ENCODE data around the gene DENND4A.

DENND4A gene

DNA sequence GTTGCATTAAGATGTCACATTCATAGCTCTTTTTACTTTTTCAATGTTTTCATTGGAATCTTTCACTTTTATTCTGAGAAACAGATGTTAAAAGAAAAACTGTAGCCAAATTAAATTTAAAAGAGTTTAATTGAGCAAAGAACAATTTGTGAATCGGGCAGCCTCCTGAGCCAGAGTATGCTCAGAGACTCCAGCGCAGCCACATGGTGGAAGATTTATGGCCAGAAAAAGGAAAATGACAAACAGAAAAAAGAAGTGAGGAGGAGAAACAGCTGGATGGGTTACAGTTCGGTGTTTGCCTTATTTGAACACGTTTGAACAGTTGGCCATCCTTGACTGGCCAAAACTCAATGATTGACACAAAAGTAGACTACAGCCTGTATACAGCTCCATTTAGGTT lies 43.4 kb upstream of the DENND4A start:
- TF ChIP-seq, protein P1, sequence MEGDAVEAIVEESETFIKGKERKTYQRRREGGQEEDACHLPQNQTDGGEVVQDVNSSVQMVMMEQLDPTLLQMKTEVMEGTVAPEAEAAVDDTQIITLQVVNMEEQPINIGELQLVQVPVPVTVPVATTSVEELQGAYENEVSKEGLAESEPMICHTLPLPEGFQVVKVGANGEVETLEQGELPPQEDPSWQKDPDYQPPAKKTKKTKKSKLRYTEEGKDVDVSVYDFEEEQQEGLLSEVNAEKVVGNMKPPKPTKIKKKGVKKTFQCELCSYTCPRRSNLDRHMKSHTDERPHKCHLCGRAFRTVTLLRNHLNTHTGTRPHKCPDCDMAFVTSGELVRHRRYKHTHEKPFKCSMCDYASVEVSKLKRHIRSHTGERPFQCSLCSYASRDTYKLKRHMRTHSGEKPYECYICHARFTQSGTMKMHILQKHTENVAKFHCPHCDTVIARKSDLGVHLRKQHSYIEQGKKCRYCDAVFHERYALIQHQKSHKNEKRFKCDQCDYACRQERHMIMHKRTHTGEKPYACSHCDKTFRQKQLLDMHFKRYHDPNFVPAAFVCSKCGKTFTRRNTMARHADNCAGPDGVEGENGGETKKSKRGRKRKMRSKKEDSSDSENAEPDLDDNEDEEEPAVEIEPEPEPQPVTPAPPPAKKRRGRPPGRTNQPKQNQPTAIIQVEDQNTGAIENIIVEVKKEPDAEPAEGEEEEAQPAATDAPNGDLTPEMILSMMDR (IDR thresholded peaks at IDR 0.05; ENCODE audit: borderline replicate concordance, insufficient read depth, low read depth, low read length): no peak
- no peak overlapping the region for H3K4me3 ChIP-seq (ENCODE audit: low read depth, low read length)

DNA sequence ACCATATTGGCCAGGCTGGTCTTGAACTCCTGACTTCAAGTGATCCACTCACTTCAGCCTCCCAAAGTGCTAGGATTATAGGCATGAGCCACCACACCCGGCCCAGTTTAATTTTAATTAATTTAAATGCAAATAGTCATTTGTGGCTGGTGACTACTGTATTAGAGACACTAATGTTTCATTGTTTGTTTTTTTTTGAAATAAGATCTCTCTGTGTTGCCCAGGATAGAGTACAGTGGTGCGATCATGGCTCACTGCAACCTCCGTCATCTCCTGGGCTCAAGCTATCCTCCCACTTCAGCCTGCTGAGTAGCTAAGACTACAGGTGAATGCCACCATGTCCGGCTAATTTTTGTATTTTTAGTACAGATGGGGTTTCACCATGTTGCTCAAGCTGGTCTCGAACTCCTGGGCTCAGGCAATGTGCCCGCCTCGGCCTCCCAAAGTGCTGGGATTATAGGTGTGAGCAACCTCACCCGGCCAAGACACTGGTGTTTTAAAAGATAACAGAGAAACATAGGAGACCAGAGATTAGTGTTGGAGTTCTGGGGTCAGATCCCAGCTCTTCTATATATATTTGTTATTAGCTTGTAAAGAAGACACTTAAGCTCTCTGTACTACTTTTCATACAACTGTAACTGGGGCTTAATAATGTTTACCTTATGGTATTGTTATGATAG lies 42.6 kb upstream of the DENND4A start:
- no peak overlapping the region for H3K4me3 ChIP-seq (ENCODE audit: low read depth, low read length)
- TF ChIP-seq, protein P1 (IDR thresholded peaks at IDR 0.05; ENCODE audit: borderline replicate concordance, insufficient read depth, low read depth, low read length): no peak

DNA sequence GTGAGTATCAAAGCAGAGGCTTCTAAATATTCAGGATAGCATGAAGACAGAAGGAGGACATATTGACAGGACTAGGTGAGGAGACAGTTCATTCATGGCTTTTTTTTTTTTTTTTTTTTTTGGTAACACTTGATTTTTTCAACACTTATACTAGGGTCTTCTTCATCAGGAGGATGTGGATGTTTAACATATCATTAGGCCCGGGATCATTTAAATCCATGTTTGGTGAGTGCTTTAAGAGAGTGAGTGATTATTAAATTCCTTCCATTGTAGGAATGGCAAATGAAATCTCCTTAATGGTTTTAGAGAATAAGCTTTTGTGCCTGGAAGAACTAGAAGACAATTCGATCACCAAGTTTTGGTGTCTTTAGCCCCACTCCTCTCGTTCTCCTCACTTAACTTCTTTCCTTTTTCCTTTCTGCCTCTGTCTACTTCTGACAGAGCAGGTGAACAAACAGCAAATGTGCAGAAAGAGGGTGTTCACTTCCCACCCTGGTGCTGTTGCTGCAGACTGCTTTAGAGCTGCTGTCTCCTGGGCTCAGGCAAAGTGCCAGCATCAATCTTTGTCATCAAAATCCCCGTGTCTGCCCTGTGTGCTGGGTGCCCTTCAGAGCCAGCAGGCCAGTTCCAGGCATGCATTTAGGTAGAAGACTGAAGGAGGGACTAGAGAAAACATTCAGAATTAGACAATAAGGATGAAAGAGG lies 41.6 kb upstream of the DENND4A start:
- H3K4me3 ChIP-seq (ENCODE audit: low read depth, low read length): no peak overlapping the region

DNA sequence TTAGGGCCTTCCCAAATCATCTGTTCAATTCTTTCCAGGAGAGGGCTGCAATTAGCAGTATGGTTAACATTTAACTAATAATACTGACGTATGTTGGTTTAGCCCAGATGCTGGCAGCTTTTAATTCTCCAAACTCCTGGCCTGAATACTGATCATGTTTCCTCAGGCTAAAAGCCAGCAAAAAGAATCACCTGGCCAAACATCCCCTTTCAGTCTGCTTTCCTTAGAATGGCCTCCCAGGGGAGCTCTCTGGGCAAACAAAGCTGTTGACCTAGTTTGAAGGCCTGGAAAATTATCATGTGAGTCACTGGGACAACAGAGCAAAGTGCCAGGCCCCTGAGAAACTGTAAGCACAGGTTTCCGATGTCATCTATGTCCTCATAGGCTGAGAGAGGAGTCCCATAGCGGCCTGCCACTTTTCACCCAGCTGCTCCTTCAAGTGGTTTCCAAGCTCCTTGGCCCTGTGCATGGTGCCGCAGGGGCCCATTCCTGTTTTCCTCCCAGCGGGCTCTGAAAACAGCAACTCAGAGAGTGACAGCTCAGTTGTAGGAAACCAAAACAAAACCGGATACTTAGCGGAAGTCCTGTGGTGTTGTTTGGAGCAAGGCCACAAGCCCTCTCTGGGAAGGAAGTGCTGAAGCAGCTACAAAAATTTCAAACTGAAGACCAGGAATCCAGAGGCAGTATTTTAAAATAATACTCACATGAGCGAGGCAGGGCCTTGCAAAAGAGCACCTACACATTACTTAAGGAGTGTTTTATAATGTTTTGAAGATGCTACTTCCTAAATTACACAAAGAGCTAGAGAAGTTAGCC lies 40.7 kb upstream of the DENND4A start:
- no peak overlapping the region for H3K4me3 ChIP-seq (ENCODE audit: low read depth, low read length)
- TF ChIP-seq, protein P1 (IDR thresholded peaks at IDR 0.05; ENCODE audit: borderline replicate concordance, insufficient read depth, low read depth, low read length): no peak

More for the DNA sequence above, 41.6 kb upstream of the DENND4A start:
- TF ChIP-seq, protein P1 (IDR thresholded peaks at IDR 0.05; ENCODE audit: borderline replicate concordance, insufficient read depth, low read depth, low read length): no peak

DNA sequence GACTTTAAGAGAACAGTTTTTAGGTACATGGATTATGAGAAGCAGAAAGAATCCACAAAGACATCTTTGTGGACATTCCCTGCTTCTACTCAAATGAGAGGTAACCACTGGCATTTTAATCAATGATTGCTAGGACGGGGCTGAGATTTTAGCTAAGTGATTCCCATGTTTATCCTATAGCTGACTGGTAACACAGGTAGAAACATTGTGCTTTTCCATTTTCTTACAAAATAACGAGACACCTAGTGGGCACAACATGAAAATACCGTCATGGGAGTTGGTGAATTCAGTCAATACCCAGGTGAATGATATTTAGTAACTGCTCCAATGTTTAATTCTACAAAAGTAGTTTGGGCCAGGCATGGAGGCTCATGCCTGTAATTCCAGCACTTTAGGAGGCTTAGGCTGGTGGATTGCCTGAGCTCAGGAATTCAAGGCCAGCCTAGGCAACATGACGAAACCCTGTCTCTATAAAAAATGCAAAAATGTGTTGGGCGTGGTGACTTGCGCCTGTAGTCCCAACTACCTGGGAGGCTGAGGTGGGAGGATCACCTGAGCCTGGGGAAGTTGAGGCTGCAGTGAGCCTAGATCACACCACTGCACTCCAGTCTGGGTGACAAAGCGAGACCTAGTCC lies 37.2 kb upstream of the DENND4A start:
- H3K4me3 ChIP-seq (ENCODE audit: low read depth, low read length): no peak overlapping the region
- TF ChIP-seq, protein P1 (IDR thresholded peaks at IDR 0.05; ENCODE audit: borderline replicate concordance, insufficient read depth, low read depth, low read length): peak; percentile 54; the same call in 1 of the 2 replicates

DNA sequence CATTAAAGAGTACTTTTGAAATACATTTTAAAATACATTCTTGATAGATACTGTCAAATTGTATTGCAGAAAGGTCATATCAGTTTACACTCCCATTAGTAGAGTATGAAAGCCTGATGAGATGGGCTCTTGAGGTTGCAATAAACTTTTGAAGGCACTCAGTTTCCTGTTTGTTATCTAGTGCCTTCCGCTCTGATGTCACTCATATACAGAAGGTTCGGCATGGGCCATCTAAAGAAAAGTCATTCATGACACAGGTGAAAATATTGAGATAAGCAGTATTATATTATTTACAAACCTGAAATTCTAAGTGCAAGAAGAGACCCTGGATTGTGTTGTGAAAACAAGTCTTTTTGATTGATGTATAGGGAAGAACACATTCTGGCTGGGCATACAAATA lies 36.5 kb upstream of the DENND4A start:
- TF ChIP-seq, protein P1 (IDR thresholded peaks at IDR 0.05; ENCODE audit: borderline replicate concordance, insufficient read depth, low read depth, low read length): no peak
- no peak overlapping the region for H3K4me3 ChIP-seq (ENCODE audit: low read depth, low read length)
